KMS-11 (cell line): ENCODE measurements around the gene GPN2.
"Not testable (repeated sequence)": the region's sequence is repeated elsewhere in the genome, so short reads cannot be mapped to it uniquely, and the experiment has no call there.

Source experiments
- H2AFZ ChIP-seq: fragments of 200-600 bp; sonication (generic); 2 replicates; pipeline ENCODE4 v1.6.1; 2016; ENCODE audit warnings: antibody characterized with exemption, mixed run types, low read depth
- H3K27ac ChIP-seq: fragments of 200-600 bp; sonication (generic); 2 replicates; pipeline ENCODE4 v1.6.1; 2016; ENCODE audit warnings: mild to moderate bottlenecking, mixed run types
- H3K27me3 ChIP-seq: fragments of 200-600 bp; sonication (generic); 2 replicates; pipeline ENCODE4 v1.6.1; 2017; ENCODE audit warnings: mild to moderate bottlenecking, low read depth, mixed run types, moderate library complexity; ENCODE audit not compliant: insufficient read depth
- H3K36me3 ChIP-seq: fragments of 200-600 bp; sonication (generic); 2 replicates; pipeline ENCODE4 v1.6.1; 2017; ENCODE audit warnings: mild to moderate bottlenecking, mixed run types; ENCODE audit not compliant: insufficient read depth
- H3K4me1 ChIP-seq: fragments of 200-600 bp; sonication (generic); 2 replicates; pipeline ENCODE4 v1.6.1; 2016; ENCODE audit warnings: mild to moderate bottlenecking, low read depth, mixed run types; ENCODE audit not compliant: poor library complexity, severe bottlenecking
- H3K4me2 ChIP-seq: fragments of 200-600 bp; sonication (generic); 2 replicates; pipeline ENCODE4 v1.7.0; 2016; ENCODE audit warnings: mild to moderate bottlenecking, mixed run types
- H3K4me3 ChIP-seq: fragments of 200-600 bp; sonication (generic); IDR thresholded peaks from 2 replicates; pipeline ENCODE4 v1.6.1; 2017; ENCODE audit warnings: low read depth, low read length, mixed read lengths; ENCODE audit not compliant: insufficient read depth
- H3K79me2 ChIP-seq: fragments of 200-600 bp; sonication (generic); 2 replicates; pipeline ENCODE4 v1.6.1; 2016; ENCODE audit warnings: low read depth, mixed run types; ENCODE audit not compliant: insufficient read depth
- H3K9ac ChIP-seq: fragments of 200-600 bp; sonication (generic); 2 replicates; pipeline ENCODE4 v1.6.1; 2016; ENCODE audit warnings: mild to moderate bottlenecking, mixed run types
- H4K20me1 ChIP-seq: fragments of 200-600 bp; sonication (generic); 2 replicates; pipeline ENCODE4 v1.6.1; 2016; ENCODE audit warnings: mild to moderate bottlenecking, mixed run types; ENCODE audit not compliant: insufficient read depth
- TF ChIP-seq, protein P1 (sequence below): fragments of 200-600 bp; sonication (generic); conservative IDR thresholded peaks from 2 replicates; pipeline ENCODE4 v1.6.1; 2017; ENCODE audit warnings: low read depth, mild to moderate bottlenecking, antibody characterized with exemption, low read length, moderate library complexity, mixed read lengths

Gene GPN2

DNA sequence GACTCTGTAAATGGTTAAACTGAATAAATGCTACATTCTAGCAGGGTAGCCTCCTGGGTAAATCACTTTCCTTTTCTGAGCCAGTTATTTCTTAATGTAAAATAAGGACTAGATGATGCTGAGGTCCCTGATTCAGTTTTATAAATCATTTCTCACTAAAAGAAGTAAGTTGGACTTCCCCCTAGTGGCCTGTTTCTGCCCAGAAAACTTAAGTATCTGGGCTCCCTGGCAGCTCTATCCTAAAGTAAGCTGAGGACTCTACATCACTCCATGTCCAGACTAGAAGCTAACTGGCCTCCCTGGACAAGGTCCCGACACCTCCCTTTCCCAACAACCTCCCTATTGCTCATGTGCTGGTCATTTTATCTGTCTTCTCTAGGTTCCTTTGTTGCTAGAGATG is 3.0 kb downstream of the GPN2 start:
- Histone ChIP-seq H4K20me1 (no peaks in the 10 kb centered on the region), H3K79me2 (peaks cover 11% of the 10 kb centered on the region; the same call in 1 of the 2 replicates), H3K27ac (no peak overlapping the region), H3K4me2 (no peak overlapping the region), H3K9ac (no peak overlapping the region), H3K36me3 (no peaks in the 10 kb centered on the region; the same call in 1 of the 2 replicates), H3K4me3 (no peak overlapping the region), H2AFZ (no peak overlapping the region), H3K4me1 (peaks cover 14% of the 10 kb centered on the region), H3K27me3 (no peaks in the 10 kb centered on the region)
- TF ChIP-seq, protein P1, sequence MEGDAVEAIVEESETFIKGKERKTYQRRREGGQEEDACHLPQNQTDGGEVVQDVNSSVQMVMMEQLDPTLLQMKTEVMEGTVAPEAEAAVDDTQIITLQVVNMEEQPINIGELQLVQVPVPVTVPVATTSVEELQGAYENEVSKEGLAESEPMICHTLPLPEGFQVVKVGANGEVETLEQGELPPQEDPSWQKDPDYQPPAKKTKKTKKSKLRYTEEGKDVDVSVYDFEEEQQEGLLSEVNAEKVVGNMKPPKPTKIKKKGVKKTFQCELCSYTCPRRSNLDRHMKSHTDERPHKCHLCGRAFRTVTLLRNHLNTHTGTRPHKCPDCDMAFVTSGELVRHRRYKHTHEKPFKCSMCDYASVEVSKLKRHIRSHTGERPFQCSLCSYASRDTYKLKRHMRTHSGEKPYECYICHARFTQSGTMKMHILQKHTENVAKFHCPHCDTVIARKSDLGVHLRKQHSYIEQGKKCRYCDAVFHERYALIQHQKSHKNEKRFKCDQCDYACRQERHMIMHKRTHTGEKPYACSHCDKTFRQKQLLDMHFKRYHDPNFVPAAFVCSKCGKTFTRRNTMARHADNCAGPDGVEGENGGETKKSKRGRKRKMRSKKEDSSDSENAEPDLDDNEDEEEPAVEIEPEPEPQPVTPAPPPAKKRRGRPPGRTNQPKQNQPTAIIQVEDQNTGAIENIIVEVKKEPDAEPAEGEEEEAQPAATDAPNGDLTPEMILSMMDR, result peak; percentile 54

DNA sequence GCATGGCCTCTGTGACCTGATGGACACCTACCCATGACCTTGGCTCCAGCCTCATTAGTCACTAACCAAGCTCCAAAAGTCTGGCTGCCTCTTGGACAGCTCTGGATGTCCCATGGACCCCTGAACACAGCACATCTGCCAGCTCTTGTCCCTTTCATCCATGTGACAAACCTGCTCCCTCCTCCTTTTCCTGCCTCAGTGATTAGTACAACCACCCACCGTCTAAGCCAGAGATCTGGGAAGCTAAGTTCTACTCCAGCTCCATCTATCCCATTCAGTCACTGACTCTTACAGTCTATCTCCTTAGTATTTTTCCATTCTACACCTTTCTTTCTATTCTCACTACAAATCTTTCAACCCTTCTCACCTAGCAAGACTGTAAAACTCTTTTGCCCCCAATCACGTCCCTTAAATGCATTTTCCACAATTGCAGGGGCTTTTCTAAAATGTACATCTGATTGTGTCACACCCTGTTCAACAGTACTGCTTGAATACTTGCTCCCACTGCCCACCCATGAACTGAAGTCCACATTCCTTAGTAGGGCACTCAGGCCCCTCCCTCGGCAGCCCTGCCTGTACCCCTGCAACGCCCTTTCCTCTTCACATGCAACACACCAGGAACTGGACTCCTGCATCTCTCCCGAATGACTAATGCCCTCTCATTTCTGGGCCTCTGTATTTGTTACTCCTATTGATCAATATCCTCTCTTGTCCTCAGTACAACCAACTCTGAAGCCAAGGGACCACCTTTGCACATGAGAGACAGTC is 7.2 kb downstream of the GPN2 start:
- Histone ChIP-seq H3K4me2 (no peak overlapping the region), H3K27ac (no peak overlapping the region)

DNA sequence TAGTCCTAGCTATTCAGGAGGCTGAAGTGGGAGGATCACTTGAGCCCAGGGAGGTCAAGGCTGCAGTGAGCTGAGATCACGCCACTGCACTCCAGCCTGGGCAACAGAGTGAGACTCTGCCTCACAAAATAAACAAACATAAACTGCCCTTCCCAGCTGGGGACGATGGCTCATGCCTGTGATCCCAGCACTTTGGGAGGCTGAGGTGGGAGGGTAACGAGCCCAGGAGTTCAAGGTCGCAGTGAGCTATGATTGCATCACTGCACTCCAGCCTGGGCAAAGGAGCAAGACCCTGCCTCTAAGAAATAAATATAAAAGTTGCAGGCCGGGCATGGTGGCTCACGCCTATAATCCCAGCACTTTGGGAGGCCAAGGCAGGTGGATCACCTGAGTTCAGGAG is 8.5 kb downstream of the GPN2 start:
- H2AFZ ChIP-seq, H3K4me2 ChIP-seq, H3K79me2 ChIP-seq, H3K36me3 ChIP-seq, H3K27ac ChIP-seq, H4K20me1 ChIP-seq, H3K9ac ChIP-seq, H3K4me3 ChIP-seq, H3K4me1 ChIP-seq, H3K27me3 ChIP-seq: not testable (repeated sequence)

More for the DNA sequence above, 7.2 kb downstream of the GPN2 start:
- no peak overlapping the region for H2AFZ ChIP-seq
- no peaks in the 10 kb centered on the region for H4K20me1 ChIP-seq
- no peaks in the 10 kb centered on the region for H3K36me3 ChIP-seq
- H3K27me3 ChIP-seq, result no peaks in the 10 kb centered on the region
- no peaks in the 10 kb centered on the region for H3K79me2 ChIP-seq
- H3K4me3 ChIP-seq, result no peak overlapping the region
- H3K4me1 ChIP-seq, result peaks cover 2% of the 10 kb centered on the region
- TF ChIP-seq, protein P1, result no peak
- no peak overlapping the region for H3K9ac ChIP-seq

DNA sequence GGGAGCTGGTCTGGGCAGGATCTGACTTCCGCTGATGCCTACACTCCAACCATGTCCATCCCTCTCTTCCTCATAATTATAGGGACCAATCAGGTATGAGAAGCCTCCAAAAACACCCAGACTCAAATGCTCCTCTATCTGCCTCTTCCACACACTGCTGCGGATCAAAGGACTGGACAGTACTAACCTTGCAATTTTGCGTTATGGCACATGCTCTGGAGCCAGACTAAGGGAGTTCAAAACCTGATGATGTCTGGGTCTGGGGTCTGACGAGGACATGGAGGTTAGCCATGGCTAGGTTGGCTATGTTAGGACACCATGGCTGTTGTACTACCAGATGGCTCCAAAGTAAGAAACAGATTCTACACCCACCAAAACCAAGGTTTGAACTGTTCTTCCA is 10.3 kb downstream of the GPN2 start:
- H3K4me2 ChIP-seq, result no peak overlapping the region
- no peak overlapping the region for H3K27ac ChIP-seq
- H3K27me3 ChIP-seq, result no peaks in the 10 kb centered on the region
- H3K9ac ChIP-seq, result no peak overlapping the region
- no peaks in the 10 kb centered on the region for H3K79me2 ChIP-seq
- H3K4me1 ChIP-seq, result peaks cover 8% of the 10 kb centered on the region
- TF ChIP-seq, protein P1, result no peak
- H2AFZ ChIP-seq, result no peak overlapping the region
- no peaks in the 10 kb centered on the region for H4K20me1 ChIP-seq
- H3K4me3 ChIP-seq, result no peak overlapping the region
- no peaks in the 10 kb centered on the region for H3K36me3 ChIP-seq

DNA sequence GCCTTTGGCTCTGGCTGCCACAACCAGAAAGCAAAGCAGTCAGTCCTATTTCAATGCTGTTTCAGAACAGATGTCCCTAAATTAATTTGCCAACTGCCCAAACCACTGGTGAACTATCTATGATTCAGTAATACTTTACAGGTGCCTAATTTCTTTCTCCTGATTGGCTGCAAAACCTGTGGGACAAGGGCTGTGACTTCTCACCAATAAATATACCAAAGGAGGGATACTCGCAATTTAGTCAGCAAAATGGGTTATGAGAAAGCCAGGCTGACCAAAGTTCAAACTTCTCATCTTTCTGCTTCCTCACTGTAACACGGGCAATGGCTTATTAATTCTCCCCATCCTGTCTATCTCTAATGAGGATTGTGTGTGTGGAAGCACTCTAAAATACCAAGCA is 12.8 kb downstream of the GPN2 start:
- peaks cover 8% of the 10 kb centered on the region for H3K4me1 ChIP-seq
- H3K27ac ChIP-seq, result no peak overlapping the region
- H3K4me3 ChIP-seq, result no peak overlapping the region
- TF ChIP-seq, protein P1, result no peak
- no peak overlapping the region for H3K4me2 ChIP-seq
- H3K36me3 ChIP-seq, result no peaks in the 10 kb centered on the region
- no peak overlapping the region for H2AFZ ChIP-seq
- H4K20me1 ChIP-seq, result no peaks in the 10 kb centered on the region
- no peak overlapping the region for H3K9ac ChIP-seq
- H3K79me2 ChIP-seq, result no peaks in the 10 kb centered on the region
- H3K27me3 ChIP-seq, result no peaks in the 10 kb centered on the region
